OCI-M2 (cell line): ENCODE results near the gene INPPL1.
"Not testable (repeated sequence)": the region's sequence is repeated elsewhere in the genome, so short reads cannot be mapped to it uniquely, and the experiment has no call there.

ENCODE experiments used
- DNase-seq: peaks from one replicate; lab custom pipeline; 2025; ENCODE audit not compliant: unreplicated experiment; lab: John Stamatoyannopoulos, UW

Gene INPPL1

DNA sequence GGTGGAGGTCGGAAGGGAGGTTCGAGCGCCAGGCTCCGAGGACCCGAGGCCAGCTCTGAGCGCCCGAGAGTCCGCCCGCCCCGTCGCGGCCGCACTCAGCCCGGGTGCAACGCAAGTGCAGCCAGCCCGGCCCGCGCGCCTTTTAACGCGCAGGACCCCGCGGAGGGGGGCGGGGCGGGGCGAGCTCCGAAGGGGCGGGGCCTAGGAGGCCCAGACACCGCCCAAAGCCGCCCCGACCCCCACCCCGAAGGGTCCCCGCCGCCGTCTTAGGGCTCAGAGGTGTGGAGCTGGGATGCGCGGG, 19.4 kb downstream of the INPPL1 start, which contains the start of gene PHOX2A:
Gene PHOX2A, minus strand, starts transcription at position 117 of the 301 bp plus-strand sequence. CDS start 172 bp downstream, outside the sequence.
- DNase-seq, result no peak

DNA sequence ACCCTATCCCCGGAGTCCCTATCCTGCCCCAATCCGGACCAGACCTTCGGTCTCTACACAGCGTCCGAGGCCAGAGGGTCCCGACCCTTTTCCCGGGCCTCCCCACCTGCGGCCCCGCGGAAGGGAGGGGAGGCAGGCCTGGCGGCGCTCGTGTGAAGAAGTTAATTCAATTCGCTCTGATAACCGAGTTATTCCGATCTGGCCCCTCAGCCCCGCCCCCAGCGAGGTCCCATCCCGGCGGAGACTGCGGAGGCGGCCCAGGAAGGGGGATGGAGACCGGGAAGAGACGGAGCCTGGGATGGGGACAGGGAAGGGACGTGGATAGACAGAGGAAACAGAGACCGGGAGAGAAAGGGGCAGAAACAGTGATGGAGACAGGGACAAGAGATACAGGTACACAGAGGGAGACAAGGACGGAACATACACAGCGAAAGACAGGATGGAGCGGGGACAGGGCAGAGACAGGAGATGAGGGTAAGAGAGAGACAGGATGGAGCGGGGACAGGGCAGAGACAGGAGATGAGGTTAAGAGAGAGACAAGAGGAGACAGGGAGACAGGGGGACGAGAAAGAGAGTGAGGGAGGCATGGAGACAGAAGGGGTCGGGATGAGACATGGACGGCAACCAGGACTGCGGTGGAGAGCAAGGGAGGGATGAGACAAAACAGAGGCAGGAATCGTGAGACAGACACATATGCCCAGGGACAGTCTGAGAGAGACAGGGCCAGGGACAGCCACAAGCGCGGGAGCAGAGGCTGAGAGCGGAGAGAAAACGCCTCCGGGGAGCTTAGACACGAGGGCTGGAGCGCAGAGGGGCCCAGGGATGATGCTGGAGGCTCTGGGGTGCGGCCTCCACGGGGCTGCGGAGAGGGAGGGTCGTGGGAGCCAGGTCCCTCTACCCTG, 20.0 kb downstream of the INPPL1 start:
- DNase-seq, result no peak

DNA sequence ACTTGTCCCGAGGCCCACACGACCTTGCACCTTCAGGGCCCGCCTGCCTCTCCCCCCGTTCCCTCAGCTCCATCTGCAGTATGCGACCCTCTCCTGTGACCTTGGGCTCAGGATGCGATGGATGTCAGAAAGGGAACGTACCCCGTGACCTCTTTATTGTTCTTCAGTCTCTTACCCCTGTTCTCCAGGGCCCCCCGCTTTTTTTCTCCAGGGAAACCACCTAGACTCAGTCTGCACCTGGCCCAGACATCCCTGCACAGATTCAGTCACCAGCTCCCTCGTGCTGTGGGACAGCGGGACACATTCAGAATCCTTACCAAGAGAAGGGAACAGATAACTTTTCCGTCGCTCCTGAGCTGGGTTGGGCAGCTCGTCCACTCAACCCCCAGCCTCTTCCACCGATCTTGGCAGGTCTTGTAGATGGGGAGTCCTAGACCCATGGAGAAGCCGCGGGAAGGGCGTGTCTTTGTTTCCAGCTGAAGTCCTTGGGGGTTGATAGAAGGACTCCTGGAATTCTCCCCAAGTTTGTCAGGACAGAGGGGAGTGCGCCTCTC, 20.8 kb downstream of the INPPL1 start:
- DNase-seq, result no peak

DNA sequence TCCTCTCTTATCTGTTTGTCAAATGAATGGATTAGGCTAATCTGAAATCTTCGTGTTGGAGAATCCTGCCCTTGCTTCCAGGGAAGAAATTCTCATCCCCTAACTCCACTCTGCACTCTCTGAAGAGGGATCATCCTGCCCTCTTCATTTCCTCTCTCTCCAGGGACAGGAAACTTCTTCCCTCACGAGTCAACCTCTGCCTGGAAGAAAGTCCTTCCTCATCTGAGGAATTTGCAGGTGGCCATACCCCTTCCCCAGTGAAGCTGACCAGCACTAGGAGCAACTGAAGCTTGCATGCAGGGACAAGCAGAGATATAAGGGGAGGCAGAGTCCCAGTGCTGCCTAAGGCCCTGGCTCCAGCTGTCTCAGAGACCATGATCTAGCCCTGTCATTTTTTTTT, 23.0 kb downstream of the INPPL1 start:
- no peak for DNase-seq

DNA sequence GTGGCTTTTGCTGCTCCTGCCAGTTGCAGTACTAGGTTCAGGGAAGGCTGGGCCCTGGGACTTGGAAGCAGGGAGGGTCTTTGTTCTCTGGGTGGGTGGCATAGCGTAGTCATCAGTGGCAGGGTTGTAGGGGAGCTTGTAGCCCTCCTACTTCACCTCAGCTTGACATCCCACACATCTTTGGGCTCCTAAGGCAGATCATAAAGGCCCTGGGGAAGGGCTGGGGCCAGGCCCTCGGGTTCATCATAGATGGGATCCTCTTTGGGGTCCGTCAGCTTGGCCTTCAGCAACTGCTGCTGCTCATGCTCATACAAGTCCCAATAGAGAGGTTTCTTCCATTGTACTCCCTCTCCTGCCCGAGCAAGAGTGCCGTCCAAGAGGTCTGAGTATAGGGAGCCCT, 25.4 kb downstream of the INPPL1 start:
- no peak for DNase-seq

DNA sequence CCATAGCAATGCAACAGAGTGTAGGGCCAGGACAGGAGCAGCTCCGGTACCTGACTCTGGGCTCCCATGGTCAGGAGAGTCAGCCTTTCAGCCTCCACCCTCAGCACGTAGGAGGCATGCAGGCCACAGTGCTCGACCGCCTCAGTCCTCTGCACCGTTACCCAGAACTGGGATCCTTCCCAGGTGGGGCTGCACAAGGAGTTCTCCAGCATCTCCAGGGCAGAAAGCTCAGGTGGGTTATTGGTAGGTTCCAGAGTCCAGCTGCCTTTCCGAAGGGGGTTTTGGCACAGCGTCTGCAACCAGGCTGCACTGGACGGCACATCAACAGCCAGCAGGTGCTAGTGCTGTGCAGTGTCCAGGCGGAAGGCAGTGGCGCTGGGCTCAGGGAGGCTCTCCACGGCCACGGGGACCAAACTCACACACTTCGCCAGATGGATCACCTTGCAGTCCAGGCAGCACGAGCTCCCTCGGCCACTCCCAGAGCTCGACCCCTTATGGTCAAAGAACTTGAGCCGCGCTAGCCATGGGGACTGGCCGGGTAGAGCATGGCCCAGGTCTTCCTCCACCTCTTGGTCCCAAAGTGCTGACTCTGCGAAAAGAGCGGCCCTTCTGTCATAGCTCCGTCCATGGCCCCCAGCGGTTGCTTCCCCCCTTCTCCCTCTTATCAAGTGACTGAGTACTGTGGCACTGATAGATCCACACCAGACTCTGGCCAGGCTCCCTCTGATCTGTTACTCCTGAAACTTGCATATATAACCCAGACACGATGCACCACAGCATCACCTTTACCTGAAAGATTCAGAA, 26.3 kb downstream of the INPPL1 start:
- DNase-seq, result no peak

DNA sequence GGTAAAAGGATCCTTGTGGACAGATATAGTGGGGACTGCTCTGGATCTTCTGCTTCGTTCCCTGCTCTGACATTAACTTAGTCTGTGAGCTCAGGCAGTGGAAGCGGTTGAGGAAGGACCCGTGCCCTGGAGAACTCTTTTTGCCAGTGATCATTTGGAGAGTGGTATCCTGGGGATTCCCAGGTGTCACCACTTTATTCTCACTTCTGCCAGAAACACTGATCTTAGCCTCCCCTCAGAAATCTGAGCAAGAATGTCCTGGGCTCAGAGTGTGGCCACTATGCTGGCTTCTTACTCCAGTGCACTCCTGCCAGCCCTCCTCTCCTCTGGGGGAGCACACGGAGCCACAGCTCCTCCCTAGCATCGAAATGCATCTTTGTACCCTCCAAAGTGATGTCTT, 27.0 kb downstream of the INPPL1 start:
- no peak for DNase-seq

DNA sequence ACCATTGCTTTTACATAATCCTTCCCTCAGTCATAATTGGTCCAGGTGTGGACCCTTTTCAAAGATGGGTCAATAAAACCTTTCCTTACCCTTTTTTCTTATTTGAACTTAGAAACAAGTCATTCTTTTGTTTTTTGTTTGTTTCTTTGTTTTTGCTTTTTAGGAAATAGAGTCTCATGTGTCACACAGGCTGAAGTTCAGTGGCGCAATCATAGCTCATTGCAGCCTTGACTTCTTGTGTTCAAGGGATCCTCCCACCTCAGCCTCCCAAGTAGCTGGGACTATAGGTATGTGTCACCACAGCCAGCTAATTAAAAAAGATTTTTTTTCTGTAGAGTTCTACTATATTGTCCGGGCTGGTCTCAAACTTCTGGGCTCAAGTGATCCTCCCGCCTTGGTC, 28.8 kb downstream of the INPPL1 start:
- DNase-seq, result no peak

DNA sequence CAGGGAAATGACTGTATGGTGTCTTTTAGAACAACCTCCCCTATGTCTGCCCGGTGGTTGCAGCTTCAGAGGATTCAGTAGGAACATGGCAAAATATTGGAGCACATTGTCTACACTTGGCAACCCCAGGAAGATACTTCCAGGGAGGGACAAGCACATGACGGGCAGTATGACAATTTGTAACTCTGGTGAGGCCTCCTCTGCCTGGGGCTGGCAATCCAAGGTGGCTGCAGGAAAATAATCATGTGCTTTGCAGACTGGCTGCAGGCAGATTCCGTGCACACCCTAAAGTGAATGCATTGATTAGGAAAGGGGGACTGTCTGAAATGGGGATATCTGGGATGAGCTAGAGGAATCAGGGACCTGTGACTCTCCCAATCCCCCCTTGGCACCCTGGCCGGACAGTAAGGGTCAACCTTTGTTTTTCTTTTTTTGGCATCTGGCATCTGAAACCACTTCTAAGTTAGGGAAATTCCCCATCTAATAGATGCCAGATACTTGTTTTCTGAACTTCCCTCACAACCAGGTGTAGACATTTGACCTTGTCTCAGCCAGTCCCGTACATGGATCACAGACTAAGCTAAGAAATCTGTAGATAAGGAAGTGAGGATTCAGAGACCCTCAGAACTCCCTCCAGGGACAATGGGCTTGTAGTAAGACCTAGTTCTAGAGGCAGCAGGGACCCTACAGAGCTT, 29.9 kb downstream of the INPPL1 start:
- DNase-seq, result no peak

DNA sequence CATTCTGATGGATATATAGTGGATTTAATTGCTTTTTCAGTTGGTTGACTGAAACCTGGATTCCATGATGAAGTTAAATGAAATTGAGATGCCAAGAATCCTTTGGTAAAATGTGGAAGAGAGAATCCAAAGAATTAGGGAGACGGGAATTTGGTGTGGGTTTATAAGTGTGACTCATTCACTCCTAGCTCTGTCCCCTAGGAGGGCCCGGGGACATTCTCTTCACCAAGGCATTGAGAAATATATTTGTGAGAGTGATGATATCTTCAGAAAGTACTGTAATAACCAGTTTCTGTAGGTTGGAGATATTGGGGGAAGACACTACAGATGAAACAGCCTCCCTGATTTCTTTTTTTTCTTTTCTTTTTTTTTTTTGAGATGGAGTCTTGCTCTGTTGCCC, 33.0 kb downstream of the INPPL1 start:
- DNase-seq, result no peak

DNA sequence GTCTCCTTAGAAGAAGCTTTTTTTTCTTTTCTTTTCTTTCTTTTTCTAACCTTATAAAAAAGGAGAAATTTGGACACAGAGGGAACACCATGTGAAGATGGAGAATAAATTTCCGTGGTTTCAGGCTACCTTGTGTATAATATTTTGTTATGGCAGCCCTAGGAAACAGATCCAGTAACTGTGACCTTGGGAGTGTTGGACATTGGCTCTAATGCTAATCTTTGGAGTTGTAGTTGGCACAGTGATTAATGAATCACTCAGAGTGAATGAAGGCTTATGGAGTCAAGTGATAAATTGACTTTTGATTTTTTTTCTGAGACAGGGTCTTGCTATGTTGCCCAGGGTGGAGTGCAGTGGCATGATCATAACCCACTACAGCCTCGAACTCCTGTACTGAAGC, 34.9 kb downstream of the INPPL1 start:
- no peak for DNase-seq

DNA sequence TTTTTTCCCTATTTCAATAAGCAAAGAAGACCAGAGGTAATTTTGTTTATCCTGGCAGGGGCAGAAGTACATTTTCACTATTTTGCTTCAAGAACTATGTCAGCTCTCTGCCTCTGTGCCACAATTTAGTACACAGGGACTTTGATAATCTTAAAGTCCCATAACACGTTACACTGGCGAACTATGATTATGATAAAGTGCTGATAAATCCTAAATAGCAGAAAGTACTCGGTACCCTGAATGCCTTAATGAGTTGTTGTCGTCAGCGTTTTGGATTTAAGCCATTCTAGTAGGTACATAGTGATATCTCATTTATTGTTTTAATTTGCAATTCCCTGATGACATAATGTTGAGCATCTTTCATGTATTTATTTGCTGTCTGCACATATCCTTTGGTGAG, 36.0 kb downstream of the INPPL1 start:
- DNase-seq, result no peak

DNA sequence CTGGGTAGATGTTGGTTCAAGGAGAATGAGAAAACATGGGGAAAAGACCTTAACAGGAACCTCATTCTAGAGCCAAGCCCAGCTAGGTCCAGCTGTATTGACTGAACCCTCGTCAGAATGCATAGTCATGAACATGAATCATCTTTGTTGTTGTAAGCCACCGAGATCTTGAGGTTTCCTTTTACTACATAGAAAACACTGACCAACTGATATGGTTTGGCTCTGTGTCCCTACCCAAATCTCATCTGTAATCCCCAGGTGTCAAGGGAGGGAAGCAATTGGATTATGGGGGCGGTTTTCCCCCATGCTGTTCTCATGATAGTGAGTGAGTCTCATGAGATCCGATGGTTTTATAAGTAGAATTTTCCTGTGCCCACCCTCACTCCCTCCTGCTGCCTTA, 38.8 kb downstream of the INPPL1 start:
- DNase-seq, result no peak

DNA sequence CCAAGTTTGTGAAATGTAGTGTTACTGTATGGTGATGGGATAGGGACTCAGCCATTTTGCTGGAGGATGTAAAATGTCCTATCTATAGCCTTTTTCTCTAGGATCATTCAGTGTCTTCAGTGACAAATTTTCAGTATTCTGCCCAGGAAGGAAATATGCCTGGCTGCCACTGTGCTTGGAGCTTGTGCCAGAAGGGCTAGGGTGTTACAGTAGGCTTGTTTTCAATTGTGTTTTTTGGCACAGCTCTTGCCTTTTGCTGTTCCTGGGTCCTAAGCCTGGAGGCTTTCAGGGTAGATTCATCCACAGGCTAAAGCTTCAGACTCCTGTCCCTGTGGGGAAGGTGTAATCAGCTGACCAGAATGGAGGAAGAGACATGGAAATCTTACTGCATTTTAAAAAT, 41.4 kb downstream of the INPPL1 start:
- no peak for DNase-seq

DNA sequence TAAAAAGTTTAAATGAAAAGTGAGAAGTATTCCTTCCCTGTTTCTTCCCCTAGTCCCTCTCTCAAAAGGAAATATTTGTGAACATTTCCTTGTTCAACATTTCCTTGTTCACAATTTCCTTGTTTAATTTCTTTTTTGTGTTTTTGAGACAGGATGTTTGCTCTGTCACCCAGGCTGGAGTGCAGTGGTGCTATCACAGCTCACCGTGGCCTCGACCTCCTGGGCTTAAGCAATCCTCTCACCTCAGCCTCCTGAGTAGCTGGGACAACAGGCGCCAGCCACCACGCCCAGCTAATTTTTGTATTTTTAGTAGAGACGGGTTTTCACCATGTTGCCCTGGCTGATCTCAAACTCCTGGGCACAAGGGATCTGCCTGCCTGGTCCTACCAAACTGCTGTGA, 42.4 kb downstream of the INPPL1 start:
- DNase-seq, result not testable (repeated sequence)

DNA sequence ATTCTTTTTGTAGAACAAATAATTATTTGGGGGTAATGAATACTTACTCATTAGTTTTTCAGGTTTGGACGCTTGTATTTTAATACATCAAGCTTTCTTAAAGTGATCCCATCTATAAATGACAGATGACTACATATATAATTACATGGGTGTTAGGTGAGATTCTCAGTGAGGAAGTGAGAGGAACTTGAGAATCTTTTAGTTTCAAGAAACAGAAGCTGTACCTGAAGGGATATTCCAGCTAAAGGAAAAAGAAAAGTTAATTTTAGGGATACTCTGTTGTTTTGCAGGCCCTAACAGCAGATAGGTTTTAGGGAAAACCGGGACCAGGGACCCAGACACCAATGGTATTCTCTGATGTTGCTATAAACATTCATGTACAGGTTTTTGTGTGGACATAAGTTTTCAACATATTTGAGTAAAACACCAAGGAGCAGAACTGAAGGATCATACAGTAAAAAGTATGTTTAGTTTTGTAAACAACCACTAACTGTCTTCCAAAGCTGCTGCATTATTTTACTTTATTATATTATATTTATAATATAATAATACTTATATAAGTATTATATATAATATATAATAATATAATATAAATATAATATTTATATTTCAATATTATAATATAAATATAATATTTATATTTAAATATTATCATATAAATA, 43.5 kb downstream of the INPPL1 start:
- no peak for DNase-seq

DNA sequence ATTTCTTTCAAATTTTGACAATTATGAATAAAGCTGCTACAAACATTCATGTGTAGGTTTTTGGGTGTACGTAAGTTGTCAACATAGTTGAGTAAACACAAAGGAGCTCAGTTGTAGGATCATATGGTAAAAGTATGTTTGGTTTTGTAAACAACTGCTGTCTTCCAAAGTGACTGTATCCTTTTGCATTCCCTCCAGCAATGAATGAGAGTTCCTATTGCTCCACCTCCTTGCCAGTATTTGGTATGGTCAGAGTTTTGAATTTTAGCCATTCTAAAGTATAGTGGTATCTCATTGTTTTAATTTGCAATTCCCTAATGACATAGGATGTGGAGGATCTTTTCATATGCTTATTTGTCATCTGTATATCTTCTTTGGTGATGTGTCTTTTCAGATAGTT, 47.4 kb downstream of the INPPL1 start:
- no peak for DNase-seq

DNA sequence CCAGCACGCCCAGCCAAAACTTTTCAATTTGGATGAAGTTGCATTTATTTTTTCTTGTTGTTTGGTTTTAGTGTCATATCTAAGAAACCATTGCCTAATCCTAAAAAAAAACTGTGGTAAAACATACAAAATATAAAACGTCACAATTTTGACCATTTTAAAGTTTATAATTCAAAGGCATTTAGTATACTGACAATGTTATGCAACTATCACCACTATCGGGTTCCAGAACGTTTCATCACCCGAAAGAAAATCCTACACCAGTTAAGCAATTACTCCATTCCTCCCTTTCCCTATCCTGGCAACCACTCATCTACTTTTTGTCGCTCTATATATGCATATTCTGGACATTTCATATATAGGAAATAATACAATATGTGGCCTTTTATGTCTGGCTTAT, 49.9 kb downstream of the INPPL1 start:
- DNase-seq, result no peak

DNA sequence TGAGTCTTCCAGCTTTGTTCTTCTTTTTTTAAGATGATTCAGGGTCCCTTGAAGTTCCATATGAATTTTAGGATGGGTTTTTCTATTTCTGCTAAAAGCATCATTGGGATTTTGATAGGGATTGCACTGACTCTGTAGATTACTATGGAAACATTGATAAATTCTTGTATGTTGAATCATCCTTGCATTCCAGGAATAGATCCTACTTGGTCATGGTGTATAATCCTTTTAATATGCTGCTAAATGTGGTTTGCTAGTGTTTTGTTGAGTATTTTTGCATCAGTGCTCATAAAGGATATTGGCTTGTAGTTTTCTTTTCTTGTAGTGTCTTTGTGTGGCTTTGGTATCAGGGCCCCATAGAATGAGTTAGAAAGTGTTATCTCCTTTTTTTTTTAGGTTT, 54.3 kb downstream of the INPPL1 start:
- no peak for DNase-seq

DNA sequence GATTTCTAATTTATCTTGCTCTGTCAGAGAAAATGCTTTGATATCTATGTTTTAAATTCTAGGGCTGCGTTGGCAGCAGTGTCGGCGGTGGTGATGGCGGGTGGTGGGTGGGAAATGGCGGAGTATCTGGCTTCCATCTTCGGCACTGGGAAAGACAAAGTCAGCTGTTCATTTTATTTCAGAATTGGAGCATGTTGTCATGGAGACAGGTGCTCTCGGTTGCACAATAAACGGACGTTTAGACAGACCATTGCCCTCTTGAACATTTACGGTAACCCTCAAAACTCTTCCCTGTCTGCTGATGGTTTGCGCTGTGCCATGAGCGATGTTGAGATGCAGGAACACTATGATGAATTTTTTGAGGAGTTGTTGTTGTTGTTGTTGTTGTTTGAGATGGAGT, 55.5 kb downstream of the INPPL1 start:
- DNase-seq, result no peak

DNA sequence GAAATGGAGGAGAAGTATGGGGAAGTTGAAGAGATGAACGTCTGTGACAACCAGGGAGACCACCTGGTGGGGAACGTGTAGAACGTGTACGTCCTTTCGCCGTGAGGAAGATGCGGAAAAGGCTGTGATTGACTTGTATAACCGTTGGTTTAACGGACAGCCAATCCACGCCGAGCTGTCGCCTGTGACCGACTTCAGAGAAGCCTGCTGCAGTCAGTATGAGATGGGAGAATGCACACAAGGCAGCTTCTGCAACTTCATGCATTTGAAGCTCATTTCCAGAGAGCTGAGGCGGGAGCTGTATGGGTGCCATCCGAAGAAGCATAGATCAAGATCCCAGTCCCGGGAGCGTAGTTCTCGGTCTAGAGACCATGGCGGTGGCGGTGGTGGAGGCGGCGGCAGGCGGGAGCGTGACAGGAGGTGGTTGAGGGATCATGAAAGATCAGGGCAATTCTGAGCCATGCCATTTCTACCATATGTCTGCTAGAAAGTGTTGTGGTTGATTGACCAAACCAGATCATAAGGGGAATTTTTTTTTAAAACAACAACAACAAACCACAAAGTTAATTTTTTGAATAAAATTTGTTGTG, 56.3 kb downstream of the INPPL1 start:
- no peak for DNase-seq
